HCT116 (cell line): Measurements from ENCODE around the gene CC2D1A.

ENCODE experiments used
- EZH2 ChIP-seq: fragments of 200-600 bp; sonication (generic); IDR thresholded peaks from 2 replicates; pipeline ENCODE4 v1.6.1; 2017; ENCODE audit warnings: antibody characterized with exemption, mixed run types
- POLR2A ChIP-seq: IDR thresholded peaks from 2 replicates; pipeline ENCODE4 v1.7.0; 2011; ENCODE audit warnings: borderline replicate concordance; ENCODE audit not compliant: insufficient read depth, insufficient read length; ENCODE audit errors: extremely low read depth
- POLR2AphosphoS5 ChIP-seq: IDR thresholded peaks from 2 replicates; pipeline ENCODE4 v1.6.1; 2011; ENCODE audit warnings: mild to moderate bottlenecking, low read depth, low read length, moderate library complexity
- SRF ChIP-seq: IDR thresholded peaks from 2 replicates; pipeline ENCODE4 v1.6.1; 2012; ENCODE audit warnings: low read depth
- TF ChIP-seq, protein P1 (sequence below), 3 experiments: fragments of 200-600 bp in 1 of 3; sonication (generic) in 1 of 3; IDR thresholded peaks in 2 of 3; conservative IDR thresholded peaks in 1 of 3; 2 replicates each; pipeline ENCODE4 v1.5.1; 2012 to 2017; ENCODE audit warnings: low read depth in 2 of 3, low read length in 2 of 3, antibody characterized with exemption in 1 of 3, borderline replicate concordance in 1 of 3, control low read depth in 1 of 3, mild to moderate bottlenecking in 1 of 3, mixed read lengths in 1 of 3, mixed run types in 1 of 3, moderate library complexity in 1 of 3; ENCODE audit not compliant: insufficient read depth in 1 of 3
- TF ChIP-seq, protein P2 (sequence below): IDR thresholded peaks from 2 replicates; pipeline ENCODE4 v1.6.1; 2012

GRCh38 chr19:13872695-13873389 lies 33.2 kb upstream of the CC2D1A start:
- TF ChIP-seq, protein P1, sequence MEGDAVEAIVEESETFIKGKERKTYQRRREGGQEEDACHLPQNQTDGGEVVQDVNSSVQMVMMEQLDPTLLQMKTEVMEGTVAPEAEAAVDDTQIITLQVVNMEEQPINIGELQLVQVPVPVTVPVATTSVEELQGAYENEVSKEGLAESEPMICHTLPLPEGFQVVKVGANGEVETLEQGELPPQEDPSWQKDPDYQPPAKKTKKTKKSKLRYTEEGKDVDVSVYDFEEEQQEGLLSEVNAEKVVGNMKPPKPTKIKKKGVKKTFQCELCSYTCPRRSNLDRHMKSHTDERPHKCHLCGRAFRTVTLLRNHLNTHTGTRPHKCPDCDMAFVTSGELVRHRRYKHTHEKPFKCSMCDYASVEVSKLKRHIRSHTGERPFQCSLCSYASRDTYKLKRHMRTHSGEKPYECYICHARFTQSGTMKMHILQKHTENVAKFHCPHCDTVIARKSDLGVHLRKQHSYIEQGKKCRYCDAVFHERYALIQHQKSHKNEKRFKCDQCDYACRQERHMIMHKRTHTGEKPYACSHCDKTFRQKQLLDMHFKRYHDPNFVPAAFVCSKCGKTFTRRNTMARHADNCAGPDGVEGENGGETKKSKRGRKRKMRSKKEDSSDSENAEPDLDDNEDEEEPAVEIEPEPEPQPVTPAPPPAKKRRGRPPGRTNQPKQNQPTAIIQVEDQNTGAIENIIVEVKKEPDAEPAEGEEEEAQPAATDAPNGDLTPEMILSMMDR (IDR thresholded peaks at IDR 0.05 in 2 of 3, conservative IDR thresholded peaks at IDR 0.05 in 1 of 3; ENCODE audit: borderline replicate concordance in 1 of 3, insufficient read depth in 1 of 3, low read depth in 2 of 3, low read length in 2 of 3): peak in 2 of 3 experiments; percentile 31 to 52; a peak in 3 of 6 replicates
- TF ChIP-seq SRF: no peak
- TF ChIP-seq, protein P2, sequence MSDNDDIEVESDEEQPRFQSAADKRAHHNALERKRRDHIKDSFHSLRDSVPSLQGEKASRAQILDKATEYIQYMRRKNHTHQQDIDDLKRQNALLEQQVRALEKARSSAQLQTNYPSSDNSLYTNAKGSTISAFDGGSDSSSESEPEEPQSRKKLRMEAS: no peak
- TF ChIP-seq POLR2AphosphoS5: no peak
- no peak for TF ChIP-seq EZH2
- no peak for TF ChIP-seq POLR2A
